ENCODE data around the gene OGFOD3. TPM values are rescaled to one million over a fixed set of nuclear protein-coding genes. Genes with fewer than 3 reads are reported as not detected.

The OGFOD3 gene
- total and polyA plus RNA-seq, 9 of the 15 experiments (the other 6 are each of a cell fraction or from before 2014, with no cell fraction given) = 0.69 to 44.7 (median 18.9) TPM

DNA sequence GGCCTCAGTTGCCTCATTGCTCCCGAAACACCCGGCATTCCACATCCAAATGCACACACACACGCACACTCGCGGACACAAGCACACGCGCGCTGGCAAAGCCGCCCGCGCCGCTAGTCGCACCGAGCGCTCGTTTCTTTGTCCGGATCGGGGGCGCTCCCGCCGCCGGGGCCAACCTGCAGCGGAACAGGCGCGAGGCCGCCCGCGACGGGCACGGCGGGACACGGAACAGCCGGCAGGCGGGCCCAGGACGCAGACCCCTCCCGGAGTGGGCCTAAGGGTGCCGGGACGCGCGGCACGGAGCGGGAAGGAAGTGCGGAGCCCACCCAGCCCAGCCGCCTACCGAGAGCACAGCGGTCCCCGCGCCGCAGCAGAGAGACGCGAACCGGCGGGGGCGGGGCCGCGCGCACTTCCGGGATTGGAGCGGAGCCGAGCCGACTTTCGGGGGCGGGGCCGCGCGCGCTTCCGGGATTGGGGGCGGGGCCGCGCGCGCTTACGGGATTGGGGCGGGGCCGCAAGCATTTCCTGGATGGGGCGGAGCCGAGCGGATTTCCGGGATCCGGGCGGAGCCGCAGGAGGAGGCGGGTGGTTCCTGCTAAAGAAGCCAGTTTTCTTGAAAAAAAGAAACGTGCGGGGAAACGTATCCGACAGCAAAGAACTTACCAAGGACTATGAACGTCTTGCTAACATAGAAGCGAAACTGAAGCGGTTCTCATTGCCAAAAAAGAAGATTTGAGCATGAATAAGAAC is 32.1 kb upstream of the OGFOD3 start, which contains the start of gene CYBC1 (continued):
- TF ChIP-seq YY1 (IDR thresholded peaks at IDR 0.05; ENCODE audit: borderline replicate concordance in 1 of 3, control insufficient read depth in 1 of 3, extremely low read depth in 1 of 3, insufficient read depth in 3 of 3, insufficient read length in 1 of 3, insufficient replicate concordance in 2 of 3, low read depth in 1 of 3, low read length in 2 of 3) (no peak), FOXP1 (CRISPR knock-in tag; IDR thresholded peaks at IDR 0.05) (peak; percentile 81; the same call in 1 of the 2 replicates), POLR2A (conservative IDR thresholded peaks at IDR 0.05) (peak; percentile 83), IRF9 (tag; IDR thresholded peaks at IDR 0.05) (no peak), CBFA2T3 (IDR thresholded peaks at IDR 0.05) (no peak), SNIP1 (IDR thresholded peaks at IDR 0.05; ENCODE audit: low read depth) (no peak), ZNF12 (CRISPR knock-in tag; IDR thresholded peaks at IDR 0.05) (no peak; the same call in 1 of the 2 replicates), SRSF3 (IDR thresholded peaks at IDR 0.05; ENCODE audit: insufficient read depth, low read length) (no peak), ZNF57 (CRISPR knock-in tag; IDR thresholded peaks at IDR 0.05) (no peak), CCNT2 (IDR thresholded peaks at IDR 0.05; ENCODE audit: borderline replicate concordance, extremely low read depth, insufficient read length, low read depth, low read length) (peak; percentile 59), E2F6 (IDR thresholded peaks at IDR 0.05; ENCODE audit: borderline replicate concordance in 1 of 2, extremely low read depth in 1 of 2, insufficient read depth in 1 of 2, insufficient read length in 1 of 2, low read depth in 1 of 2, low read length in 1 of 2, poor library complexity in 1 of 2, severe bottlenecking in 1 of 2) (peak; percentile 46 to 56), HCFC1 (IDR thresholded peaks at IDR 0.05; ENCODE audit: low read depth, low read length) (no peak; the same call in 1 of the 2 replicates), MYNN (IDR thresholded peaks at IDR 0.05) (no peak), MYNN (CRISPR knock-in tag; IDR thresholded peaks at IDR 0.05) (no peak)
- TF ChIP-seq, protein P1, sequence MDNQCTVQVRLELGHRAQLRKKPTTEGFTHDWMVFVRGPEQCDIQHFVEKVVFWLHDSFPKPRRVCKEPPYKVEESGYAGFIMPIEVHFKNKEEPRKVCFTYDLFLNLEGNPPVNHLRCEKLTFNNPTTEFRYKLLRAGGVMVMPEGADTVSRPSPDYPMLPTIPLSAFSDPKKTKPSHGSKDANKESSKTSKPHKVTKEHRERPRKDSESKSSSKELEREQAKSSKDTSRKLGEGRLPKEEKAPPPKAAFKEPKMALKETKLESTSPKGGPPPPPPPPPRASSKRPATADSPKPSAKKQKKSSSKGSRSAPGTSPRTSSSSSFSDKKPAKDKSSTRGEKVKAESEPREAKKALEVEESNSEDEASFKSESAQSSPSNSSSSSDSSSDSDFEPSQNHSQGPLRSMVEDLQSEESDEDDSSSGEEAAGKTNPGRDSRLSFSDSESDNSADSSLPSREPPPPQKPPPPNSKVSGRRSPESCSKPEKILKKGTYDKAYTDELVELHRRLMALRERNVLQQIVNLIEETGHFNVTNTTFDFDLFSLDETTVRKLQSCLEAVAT (IDR thresholded peaks at IDR 0.05) = no peak
- TF ChIP-seq, protein P2, sequence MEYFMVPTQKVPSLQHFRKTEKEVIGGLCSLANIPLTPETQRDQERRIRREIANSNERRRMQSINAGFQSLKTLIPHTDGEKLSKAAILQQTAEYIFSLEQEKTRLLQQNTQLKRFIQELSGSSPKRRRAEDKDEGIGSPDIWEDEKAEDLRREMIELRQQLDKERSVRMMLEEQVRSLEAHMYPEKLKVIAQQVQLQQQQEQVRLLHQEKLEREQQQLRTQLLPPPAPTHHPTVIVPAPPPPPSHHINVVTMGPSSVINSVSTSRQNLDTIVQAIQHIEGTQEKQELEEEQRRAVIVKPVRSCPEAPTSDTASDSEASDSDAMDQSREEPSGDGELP (CRISPR knock-in tag; IDR thresholded peaks at IDR 0.05; ENCODE audit: borderline replicate concordance) = peak; percentile 31; the same call in 1 of the 2 replicates
- TF ChIP-seq, protein P3, sequence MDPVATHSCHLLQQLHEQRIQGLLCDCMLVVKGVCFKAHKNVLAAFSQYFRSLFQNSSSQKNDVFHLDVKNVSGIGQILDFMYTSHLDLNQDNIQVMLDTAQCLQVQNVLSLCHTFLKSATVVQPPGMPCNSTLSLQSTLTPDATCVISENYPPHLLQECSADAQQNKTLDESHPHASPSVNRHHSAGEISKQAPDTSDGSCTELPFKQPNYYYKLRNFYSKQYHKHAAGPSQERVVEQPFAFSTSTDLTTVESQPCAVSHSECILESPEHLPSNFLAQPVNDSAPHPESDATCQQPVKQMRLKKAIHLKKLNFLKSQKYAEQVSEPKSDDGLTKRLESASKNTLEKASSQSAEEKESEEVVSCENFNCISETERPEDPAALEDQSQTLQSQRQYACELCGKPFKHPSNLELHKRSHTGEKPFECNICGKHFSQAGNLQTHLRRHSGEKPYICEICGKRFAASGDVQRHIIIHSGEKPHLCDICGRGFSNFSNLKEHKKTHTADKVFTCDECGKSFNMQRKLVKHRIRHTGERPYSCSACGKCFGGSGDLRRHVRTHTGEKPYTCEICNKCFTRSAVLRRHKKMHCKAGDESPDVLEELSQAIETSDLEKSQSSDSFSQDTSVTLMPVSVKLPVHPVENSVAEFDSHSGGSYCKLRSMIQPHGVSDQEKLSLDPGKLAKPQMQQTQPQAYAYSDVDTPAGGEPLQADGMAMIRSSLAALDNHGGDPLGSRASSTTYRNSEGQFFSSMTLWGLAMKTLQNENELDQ (CRISPR knock-in tag; IDR thresholded peaks at IDR 0.05; ENCODE audit: borderline replicate concordance) = no peak
